Suprapubic skin (tissue), 3 donors: Measurements from ENCODE around the gene RIMKLA.

ENCODE experiments used
- EP300 ChIP-seq: sonication (generic); formaldehyde crosslinking; IDR thresholded peaks from one replicate; pipeline ENCODE4 v1.6.1; 2017; ENCODE audit warnings: antibody characterized with exemption
- POLR2A ChIP-seq, 2 donors: fragments of 450-650 bp; IDR thresholded peaks; one replicate each; pipeline ENCODE4 v1.6.1; 2017; ENCODE audit warnings: antibody characterized with exemption in 2 of 2, mild to moderate bottlenecking in 2 of 2, moderate library complexity in 2 of 2
- TF ChIP-seq, protein P1 (sequence below), 2 donors: fragments of 200-600 bp in 1 of 2; fragments of 450-650 bp in 1 of 2; sonication (generic) in 1 of 2; IDR thresholded peaks; one replicate each; pipeline ENCODE4 v1.5.1; 2016 to 2019; ENCODE audit warnings: antibody characterized with exemption in 2 of 2, mild to moderate bottlenecking in 1 of 2, moderate library complexity in 1 of 2

DNA sequence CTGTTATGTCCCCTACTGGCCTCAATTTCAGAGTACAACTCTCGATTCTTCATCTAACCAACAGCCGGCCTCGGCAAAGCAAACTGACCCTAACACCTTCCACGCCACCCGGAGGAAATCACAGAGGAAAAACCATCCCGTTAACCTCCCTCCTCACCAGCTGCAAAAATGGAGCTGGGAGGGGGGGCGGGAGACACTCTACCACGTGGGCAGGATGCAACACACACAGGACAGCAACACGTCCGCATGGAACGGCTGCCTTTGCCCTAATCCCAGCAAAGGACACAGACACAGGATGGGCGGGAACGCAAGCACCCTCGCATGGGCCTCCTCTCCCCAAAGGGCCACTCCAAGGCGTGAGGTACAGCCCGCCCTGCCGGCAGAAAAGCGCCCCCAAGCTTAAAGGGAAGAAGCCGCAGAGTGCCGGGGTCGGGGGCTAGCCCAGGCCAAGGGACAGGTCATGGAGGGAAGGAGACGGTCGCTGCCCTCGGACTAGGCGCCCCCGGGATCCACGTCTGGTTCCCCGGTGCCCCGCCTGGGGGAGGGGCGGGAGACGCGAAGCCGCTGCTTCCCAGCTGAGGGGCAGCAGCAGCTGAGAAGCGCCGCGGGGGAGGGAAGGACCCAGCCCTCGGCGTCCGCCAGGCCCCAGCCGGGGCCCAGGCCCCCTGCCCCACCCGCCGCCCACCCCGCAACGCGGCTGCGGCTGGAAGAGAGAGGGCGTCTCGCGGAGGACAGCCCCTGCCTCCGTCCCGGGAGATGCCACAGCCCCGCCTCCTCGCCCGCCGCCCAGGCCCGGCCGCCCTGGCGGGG lies 46.1 kb upstream of the RIMKLA start:
- TF ChIP-seq, protein P1, sequence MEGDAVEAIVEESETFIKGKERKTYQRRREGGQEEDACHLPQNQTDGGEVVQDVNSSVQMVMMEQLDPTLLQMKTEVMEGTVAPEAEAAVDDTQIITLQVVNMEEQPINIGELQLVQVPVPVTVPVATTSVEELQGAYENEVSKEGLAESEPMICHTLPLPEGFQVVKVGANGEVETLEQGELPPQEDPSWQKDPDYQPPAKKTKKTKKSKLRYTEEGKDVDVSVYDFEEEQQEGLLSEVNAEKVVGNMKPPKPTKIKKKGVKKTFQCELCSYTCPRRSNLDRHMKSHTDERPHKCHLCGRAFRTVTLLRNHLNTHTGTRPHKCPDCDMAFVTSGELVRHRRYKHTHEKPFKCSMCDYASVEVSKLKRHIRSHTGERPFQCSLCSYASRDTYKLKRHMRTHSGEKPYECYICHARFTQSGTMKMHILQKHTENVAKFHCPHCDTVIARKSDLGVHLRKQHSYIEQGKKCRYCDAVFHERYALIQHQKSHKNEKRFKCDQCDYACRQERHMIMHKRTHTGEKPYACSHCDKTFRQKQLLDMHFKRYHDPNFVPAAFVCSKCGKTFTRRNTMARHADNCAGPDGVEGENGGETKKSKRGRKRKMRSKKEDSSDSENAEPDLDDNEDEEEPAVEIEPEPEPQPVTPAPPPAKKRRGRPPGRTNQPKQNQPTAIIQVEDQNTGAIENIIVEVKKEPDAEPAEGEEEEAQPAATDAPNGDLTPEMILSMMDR (IDR thresholded peaks at IDR 0.05), result no peak
- TF ChIP-seq POLR2A (IDR thresholded peaks at IDR 0.05) (no peak), EP300 (no peak)
